ENCODE results near the gene CLDN3.

DNA sequence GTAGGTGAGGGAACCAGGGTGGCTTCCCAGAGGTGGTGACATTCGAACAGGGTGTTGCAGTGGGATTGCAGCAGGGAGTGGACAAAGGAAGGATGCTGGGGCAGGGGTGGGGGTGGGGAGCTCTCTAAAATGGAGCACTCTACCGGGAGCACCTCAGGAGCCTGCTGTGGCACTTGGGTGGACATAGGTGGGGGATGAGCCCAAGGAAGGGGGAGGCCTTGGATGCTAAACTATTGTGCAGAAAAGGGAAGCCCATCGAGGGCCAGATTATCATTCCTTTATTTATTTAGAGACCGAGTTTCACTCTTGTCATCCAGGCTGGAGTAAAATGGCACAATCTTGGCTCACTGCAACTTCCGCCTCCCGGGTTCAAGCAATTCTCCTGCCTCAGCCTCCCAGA lies 47.3 kb downstream of the CLDN3 start:
- TF ChIP-seq, protein P1, sequence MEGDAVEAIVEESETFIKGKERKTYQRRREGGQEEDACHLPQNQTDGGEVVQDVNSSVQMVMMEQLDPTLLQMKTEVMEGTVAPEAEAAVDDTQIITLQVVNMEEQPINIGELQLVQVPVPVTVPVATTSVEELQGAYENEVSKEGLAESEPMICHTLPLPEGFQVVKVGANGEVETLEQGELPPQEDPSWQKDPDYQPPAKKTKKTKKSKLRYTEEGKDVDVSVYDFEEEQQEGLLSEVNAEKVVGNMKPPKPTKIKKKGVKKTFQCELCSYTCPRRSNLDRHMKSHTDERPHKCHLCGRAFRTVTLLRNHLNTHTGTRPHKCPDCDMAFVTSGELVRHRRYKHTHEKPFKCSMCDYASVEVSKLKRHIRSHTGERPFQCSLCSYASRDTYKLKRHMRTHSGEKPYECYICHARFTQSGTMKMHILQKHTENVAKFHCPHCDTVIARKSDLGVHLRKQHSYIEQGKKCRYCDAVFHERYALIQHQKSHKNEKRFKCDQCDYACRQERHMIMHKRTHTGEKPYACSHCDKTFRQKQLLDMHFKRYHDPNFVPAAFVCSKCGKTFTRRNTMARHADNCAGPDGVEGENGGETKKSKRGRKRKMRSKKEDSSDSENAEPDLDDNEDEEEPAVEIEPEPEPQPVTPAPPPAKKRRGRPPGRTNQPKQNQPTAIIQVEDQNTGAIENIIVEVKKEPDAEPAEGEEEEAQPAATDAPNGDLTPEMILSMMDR (IDR thresholded peaks at IDR 0.05) = no peak
- TF ChIP-seq POLR2A (IDR thresholded peaks at IDR 0.05) = no peak
